ENCODE measurements around the gene ATG4D. TPM values are rescaled to one million over a fixed set of nuclear protein-coding genes. Genes with fewer than 3 reads are reported as not detected.

ATG4D gene
- total RNA-seq, 1 donor from 2014 or later = 48.7 TPM

GRCh38 chr19:10554760-10555609 is 11.3 kb downstream of the ATG4D start:
- H3K27ac ChIP-seq (replicated peaks) = no peak overlapping the region
- intact Hi-C loops (cut with micrococcal nuclease) = no loop called here
- DNase-seq = no peak

GRCh38 chr19:10555610-10555973 is 11.9 kb downstream of the ATG4D start:
- DNase-seq = no peak
- no peak overlapping the region for H3K27ac ChIP-seq (replicated peaks)
- H3K36me3 ChIP-seq = peaks cover 97% of the 10 kb centered on the region
- intact Hi-C loops (cut with micrococcal nuclease) = no loop called here
- H3K27me3 ChIP-seq (ENCODE audit: low read depth) = no peaks in the 10 kb centered on the region
- H3K4me3 ChIP-seq = no peak overlapping the region
- no peaks in the 10 kb centered on the region for H3K4me1 ChIP-seq
- no peaks in the 10 kb centered on the region for H3K9me3 ChIP-seq (replicated peaks)
- no peak for TF ChIP-seq CTCF (IDR thresholded peaks at IDR 0.05; ENCODE audit: borderline replicate concordance)

More at GRCh38 chr19:10554760-10555609, 11.3 kb downstream of the ATG4D start:
- H3K9me3 ChIP-seq (replicated peaks) = no peaks in the 10 kb centered on the region
- H3K4me1 ChIP-seq = no peaks in the 10 kb centered on the region
- TF ChIP-seq CTCF (IDR thresholded peaks at IDR 0.05; ENCODE audit: borderline replicate concordance) = no peak
- H3K27me3 ChIP-seq (ENCODE audit: low read depth) = no peaks in the 10 kb centered on the region
- H3K36me3 ChIP-seq = peaks cover 100% of the 10 kb centered on the region
- H3K4me3 ChIP-seq = no peak overlapping the region

- Histone ChIP-seq H3K4me3 (no peak overlapping the region), H3K4me1 (no peaks in the 10 kb centered on the region), H3K27me3 (ENCODE audit: low read depth) (no peaks in the 10 kb centered on the region), H3K9me3 (replicated peaks) (no peaks in the 10 kb centered on the region), H3K36me3 (peaks cover 86% of the 10 kb centered on the region), H3K27ac (replicated peaks) (no peak overlapping the region)
- TF ChIP-seq CTCF (IDR thresholded peaks at IDR 0.05; ENCODE audit: borderline replicate concordance) = no peak
- no peak for DNase-seq
- intact Hi-C loops (cut with micrococcal nuclease) = no loop called here
Measured at GRCh38 chr19:10557603-10558197, 14.0 kb downstream of the ATG4D start.

GRCh38 chr19:10560154-10560553 is 16.4 kb downstream of the ATG4D start:
- peaks cover 61% of the 10 kb centered on the region for H3K36me3 ChIP-seq
- peaks cover 6% of the 10 kb centered on the region for H3K4me1 ChIP-seq
- no peaks in the 10 kb centered on the region for H3K9me3 ChIP-seq (replicated peaks)
- no peaks in the 10 kb centered on the region for H3K27me3 ChIP-seq (ENCODE audit: low read depth)
- no peak for DNase-seq
- TF ChIP-seq CTCF (IDR thresholded peaks at IDR 0.05; ENCODE audit: borderline replicate concordance) = no peak
- intact Hi-C loops (cut with micrococcal nuclease) = no loop called here
- H3K27ac ChIP-seq (replicated peaks) = no peak overlapping the region
- H3K4me3 ChIP-seq = no peak overlapping the region

GRCh38 chr19:10562609-10563008 is 18.9 kb downstream of the ATG4D start:
- H3K27me3 ChIP-seq (ENCODE audit: low read depth) = no peaks in the 10 kb centered on the region
- no peak for DNase-seq
- H3K4me1 ChIP-seq = peaks cover 28% of the 10 kb centered on the region
- intact Hi-C loops (cut with micrococcal nuclease) = no loop called here
- peaks cover 37% of the 10 kb centered on the region for H3K36me3 ChIP-seq
- no peaks in the 10 kb centered on the region for H3K9me3 ChIP-seq (replicated peaks)
- TF ChIP-seq CTCF (IDR thresholded peaks at IDR 0.05; ENCODE audit: borderline replicate concordance) = no peak
- H3K27ac ChIP-seq (replicated peaks) = no peak overlapping the region
- no peak overlapping the region for H3K4me3 ChIP-seq

Measured in left ventricle myocardium inferior (tissue), 1 donor.